HUDEP-2 (cell line): Measurements from ENCODE around the gene FCGR2B.
"Not testable (repeated sequence)": the region's sequence is repeated elsewhere in the genome, so short reads cannot be mapped to it uniquely, and the experiment has no call there.

Experiments used
- DNase-seq, 76 experiments: peaks; one replicate each; lab custom pipeline; 2025; ENCODE audit not compliant: unreplicated experiment in 76 of 76; lab: John Stamatoyannopoulos, UW

Gene FCGR2B

DNA sequence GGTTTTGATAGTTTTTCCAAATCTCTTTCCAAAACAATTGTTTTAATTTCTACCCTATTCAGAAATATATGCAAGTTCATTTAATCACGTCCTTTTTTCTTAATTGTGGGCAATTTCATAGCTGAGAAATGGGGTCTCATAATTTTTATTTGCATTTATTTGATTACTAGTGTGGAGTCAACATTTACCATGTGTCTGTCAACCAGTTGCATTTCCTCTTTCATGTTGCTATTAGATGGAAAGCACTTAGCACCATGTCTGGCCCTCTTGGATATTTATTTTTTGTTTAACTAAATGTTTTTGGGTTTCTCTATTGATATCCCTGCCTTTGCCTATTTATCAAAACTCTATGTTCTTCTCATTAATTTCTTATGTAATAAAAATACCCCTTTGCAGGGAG lies 18.1 kb upstream of the FCGR2B start:
- not testable (repeated sequence) for DNase-seq

DNA sequence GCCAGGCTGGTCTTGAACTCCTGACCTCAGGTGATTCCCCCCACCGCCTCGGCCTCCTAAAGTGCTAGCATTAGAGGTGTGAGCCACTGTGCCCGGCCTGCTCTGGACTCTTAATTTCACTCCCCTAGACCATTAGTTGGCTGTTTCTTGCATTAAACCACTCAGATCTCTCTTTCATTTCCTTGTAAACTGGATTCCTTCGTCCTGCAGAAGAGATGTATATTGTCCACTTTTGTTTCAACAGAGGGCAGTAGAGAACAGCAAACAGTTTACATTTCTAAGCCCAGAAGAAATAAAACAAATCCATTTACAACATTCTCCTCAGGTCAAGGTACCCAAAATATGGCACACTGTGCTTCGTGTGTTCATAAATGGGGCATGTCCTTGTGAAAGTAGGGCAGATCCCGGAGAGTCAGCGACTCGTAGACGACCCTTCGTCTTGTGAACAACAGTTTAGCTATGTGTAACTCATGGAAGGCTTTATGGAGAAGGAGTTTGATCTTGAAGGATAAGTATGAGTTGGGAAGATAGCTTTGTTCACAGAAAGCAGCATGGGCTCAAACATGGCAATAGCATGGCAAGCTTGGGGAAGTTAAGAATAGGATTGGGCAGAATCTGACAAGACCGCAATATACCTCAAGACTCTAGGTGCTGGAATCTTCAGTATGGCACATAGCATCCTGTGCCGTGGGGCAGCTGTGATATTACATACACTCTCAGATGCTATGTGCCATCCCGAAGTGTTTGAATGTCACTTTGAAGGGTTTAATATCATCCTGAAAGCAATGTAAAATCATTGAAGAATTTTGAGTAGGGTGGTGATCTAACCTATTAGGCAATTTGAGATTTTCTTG lies 15.2 kb upstream of the FCGR2B start:
- DNase-seq: peak in 7 of 76 experiments; percentile 6 to 30 (median 20)

DNA sequence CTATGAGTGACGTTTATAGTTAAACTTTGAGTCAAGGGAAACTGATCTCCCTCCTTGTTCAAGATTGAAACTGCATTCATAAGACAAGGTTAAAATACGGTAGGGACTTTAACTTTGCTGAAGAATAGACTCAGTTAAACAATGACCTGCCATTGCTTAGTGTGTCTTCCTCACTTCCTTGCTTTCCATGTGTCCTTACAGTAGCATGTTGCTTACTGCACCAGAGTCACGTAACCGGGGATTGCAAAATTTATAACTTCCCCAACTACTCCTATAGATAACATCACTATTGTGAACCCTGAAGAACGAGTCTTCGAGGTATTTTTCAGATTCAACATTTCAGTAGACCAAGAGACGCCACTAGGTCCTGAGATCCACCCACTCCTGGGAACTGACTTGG lies 9.4 kb upstream of the FCGR2B start:
- DNase-seq: not testable (repeated sequence)

DNA sequence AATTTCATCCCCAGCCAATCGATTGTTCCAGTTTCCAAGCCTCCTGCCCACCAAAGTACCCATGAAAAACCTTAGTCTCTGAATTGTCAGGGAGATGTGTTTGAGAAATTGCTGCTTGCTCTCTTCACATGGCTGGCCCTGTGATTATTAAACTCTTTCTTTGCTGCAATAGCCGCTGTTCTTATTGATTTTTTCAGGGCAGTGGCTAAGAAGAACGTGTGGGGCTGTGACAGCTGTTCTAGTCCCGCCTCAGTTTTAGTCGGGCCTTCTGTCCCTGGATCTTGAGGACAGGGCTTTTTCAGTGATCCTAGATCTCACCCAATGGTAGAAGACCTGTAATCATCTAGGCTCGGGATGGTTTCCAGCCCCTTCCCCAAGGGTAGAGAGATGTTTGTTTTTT lies 9.0 kb upstream of the FCGR2B start:
- DNase-seq: not testable (repeated sequence)

DNA sequence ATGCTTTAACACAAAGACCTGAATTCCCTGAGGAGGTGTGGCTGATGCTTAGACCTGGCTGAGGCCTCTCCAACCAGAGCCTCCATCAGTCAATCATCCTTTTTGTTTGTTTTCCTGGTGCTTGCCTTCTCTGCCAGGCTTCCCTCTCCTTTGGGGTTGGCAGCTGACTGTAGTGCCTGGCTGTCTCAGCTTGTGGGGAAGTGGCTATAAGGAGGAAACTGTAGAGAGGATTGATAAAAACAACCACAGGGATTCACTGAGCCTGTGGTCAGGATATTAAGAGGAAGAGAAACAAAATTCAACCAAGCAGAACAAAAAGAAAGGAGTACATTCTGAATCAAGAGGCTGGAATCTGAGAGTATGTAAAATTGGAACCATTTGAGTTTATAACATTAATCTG lies 4.4 kb upstream of the FCGR2B start:
- DNase-seq: not testable (repeated sequence)

- DNase-seq: not testable (repeated sequence)
Observed at GRCh38 chr1:161661660-161662311, 1.2 kb upstream of the FCGR2B start.

GRCh38 chr1:161663569-161663968 lies 626 bp downstream of the FCGR2B start:
- not testable (repeated sequence) for DNase-seq

- not testable (repeated sequence) for DNase-seq
Observed at GRCh38 chr1:161664689-161665088, 1.7 kb downstream of the FCGR2B start.

DNA sequence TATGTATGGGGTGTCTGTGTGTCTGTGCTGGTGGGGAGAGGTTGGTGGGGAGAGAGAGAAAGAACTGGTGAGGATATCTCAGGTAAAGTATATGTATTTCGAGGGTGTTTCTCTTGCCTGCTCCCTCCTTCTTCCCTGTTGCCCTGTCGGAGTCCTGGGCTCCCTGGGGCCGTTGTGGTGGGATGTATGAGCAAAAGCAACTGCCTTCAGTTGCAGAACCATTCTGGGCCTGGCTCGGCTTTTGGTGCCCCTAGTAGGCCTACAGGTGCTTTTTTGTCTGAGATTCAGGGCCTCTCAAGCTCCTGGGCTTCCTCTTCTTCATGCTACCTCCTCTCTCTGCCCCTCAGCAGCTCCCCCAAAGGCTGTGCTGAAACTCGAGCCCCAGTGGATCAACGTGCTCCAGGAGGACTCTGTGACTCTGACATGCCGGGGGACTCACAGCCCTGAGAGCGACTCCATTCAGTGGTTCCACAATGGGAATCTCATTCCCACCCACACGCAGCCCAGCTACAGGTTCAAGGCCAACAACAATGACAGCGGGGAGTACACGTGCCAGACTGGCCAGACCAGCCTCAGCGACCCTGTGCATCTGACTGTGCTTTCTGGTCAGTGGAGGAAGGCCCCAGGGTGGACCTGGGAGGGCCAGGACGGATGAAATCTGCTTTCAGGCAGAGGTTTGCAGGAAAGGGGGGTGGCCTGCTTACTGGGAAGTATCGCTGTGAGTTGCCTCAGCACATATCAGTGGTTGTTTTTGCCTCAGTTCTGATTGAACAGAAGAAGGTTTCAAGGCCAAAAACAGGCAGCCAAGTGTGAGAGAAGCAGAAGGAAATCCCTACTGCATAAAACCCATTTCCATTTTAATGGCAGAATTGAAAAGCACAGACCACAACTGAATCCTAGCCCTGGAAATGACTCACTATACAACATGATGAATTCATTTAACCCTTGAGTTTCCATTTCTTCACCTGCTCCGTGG lies 8.4 kb downstream of the FCGR2B start:
- not testable (repeated sequence) for DNase-seq

GRCh38 chr1:161673437-161673836 lies 10.5 kb downstream of the FCGR2B start:
- not testable (repeated sequence) for DNase-seq

DNA sequence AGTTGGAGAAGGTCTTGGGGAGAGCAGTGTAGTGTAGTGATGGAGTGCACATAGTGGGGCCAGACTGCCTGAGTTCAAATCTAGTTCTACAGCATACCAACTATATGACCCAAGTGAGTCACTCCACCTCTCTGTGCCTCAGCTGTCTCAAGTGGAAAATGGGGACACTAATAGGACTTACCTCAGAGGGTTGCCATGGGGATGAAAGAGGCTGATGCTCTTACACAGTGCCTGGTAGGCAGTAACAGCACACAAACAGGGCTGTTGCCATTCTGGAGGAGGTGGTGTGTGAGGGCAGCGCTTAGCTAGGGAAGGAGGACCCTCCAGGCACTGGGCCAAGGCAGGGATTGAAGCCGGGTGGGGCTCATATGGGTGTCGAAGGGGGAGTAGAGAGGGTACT lies 11.5 kb downstream of the FCGR2B start:
- DNase-seq: not testable (repeated sequence)

GRCh38 chr1:161674908-161675307 lies 12.0 kb downstream of the FCGR2B start:
- not testable (repeated sequence) for DNase-seq

GRCh38 chr1:161676441-161676840 lies 13.5 kb downstream of the FCGR2B start:
- no peak for DNase-seq

DNA sequence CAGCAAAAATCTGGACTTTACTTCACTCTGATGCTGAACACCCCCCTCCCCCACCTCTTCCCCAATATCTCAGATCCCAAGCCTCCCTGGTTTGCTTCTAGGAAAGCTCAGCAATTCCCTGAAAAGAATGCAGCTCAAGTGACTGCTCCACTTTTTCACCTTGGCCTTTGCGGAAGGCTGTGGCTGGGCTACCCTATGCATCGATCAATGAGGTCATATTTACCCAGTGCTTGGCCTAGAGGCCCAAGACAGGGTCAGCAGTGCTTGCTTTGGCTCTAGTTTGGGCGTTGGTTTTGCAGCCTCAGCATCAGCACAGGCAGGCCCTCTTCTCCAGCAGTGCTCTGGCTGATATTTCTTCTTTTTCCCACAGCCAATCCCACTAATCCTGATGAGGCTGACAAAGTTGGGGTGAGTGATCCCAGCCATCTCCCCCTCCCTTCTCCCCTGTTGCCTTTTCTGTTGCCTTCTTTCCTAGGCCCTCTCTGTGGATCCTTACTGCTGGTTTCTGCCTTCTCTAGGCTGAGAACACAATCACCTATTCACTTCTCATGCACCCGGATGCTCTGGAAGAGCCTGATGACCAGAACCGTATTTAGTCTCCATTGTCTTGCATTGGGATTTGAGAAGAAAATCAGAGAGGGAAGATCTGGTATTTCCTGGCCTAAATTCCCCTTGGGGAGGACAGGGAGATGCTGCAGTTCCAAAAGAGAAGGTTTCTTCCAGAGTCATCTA lies 14.2 kb downstream of the FCGR2B start:
- no peak for DNase-seq

- no peak for DNase-seq
Observed at GRCh38 chr1:161678500-161678899, 15.6 kb downstream of the FCGR2B start.

DNA sequence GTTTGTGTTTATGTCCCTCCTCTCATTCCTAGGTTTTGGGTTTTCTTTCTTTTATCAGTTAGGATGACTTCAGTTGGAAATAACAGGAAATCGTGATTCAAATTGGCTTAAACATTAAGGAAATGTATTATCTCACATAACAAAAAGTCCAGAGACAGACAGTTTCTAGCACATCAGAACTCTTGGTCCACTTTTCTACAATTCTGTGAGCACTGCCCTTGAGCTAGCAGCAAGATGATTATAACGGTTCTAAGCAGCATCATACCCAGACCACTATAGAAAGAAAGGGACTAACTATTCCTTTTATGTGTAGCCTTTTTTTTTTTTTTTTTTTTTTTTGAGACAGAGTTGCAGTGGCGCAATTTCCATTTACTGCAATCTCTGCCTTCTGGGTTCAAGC lies 18.9 kb downstream of the FCGR2B start:
- DNase-seq: no peak

GRCh38 chr1:161688946-161689345 lies 26.0 kb downstream of the FCGR2B start:
- no peak for DNase-seq

- no peak for DNase-seq
Observed at GRCh38 chr1:161691846-161692245, 28.9 kb downstream of the FCGR2B start.

GRCh38 chr1:161693020-161693712 lies 30.2 kb downstream of the FCGR2B start:
- not testable (repeated sequence) for DNase-seq
